ENCODE data around the gene CCDC8. TPM values are rescaled to one million over a fixed set of nuclear protein-coding genes. Genes with fewer than 3 reads are reported as not detected.

CCDC8 gene
- total and polyA plus RNA-seq, 2 of the 4 experiments (the other 2 are of a cell fraction) = 9.3 to 10.2 TPM

GRCh38 chr19:46461537-46461936 lies 48.2 kb upstream of the CCDC8 start:
- no peak overlapping the region for H3K23ac ChIP-seq (ENCODE audit: low read depth, low read length)
- in situ Hi-C loops (cut with MboI; ENCODE audit: low sequenced_read_pairs) = no loop called here
- H2BK120ac ChIP-seq (ENCODE audit: low read depth, low read length) = no peak overlapping the region
- no peak overlapping the region for H3K27ac ChIP-seq (ENCODE audit: insufficient read depth, low read length)
- ChIA-PET POLR2A (ENCODE audit: unreplicated experiment) (no interaction called here), CTCF (no interaction called here)
- no peak overlapping the region for H4K8ac ChIP-seq (ENCODE audit: low read depth in 2 of 2, low read length in 2 of 2)
- H3K4me1 ChIP-seq (ENCODE audit: control insufficient read depth, insufficient read depth, low read length) = peaks cover 4% of the 10 kb centered on the region; the same call in 1 of the 2 replicates
- H4K5ac ChIP-seq (ENCODE audit: low read depth, low read length) = no peak overlapping the region
- H2AK9ac ChIP-seq (replicated peaks; ENCODE audit: low read depth, low read length, poor library complexity) = no peak overlapping the region
- H2BK5ac ChIP-seq (ENCODE audit: low read depth, low read length, poor library complexity, severe bottlenecking) = no peak overlapping the region
- H3K27me3 ChIP-seq (ENCODE audit: control insufficient read depth, insufficient read depth, low read length) = peaks cover 13% of the 10 kb centered on the region
- no peak overlapping the region for H3K4ac ChIP-seq (ENCODE audit: low read depth, low read length)
- no TSS peak for BruUV-seq (replicated peaks)
- DNase-seq (no peak), ATAC-seq (ENCODE audit: low read depth) (no peak)
- H3K14ac ChIP-seq (replicated peaks; ENCODE audit: low read depth, low read length) = no peak overlapping the region
- H2BK15ac ChIP-seq (ENCODE audit: low read depth, low read length) = no peak overlapping the region
- dilution Hi-C loops (cut with HindIII; ENCODE audit: low sequenced_read_pairs, unreplicated experiment) = no loop called here
- H3K4me2 ChIP-seq (ENCODE audit: low read depth, low read length) = no peak overlapping the region
- no CpG with 5 or more reads among the region's 2 CpGs for WGBS, 2 experiments (ENCODE audit: extremely low coverage in 2 of 2, insufficient read length in 1 of 2)
- no peaks in the 10 kb centered on the region for H3K36me3 ChIP-seq (ENCODE audit: control insufficient read depth, insufficient read depth, low read length)
- H3K9me3 ChIP-seq (ENCODE audit: control insufficient read depth, insufficient read depth, low read length) = no peaks in the 10 kb centered on the region
- H4K20me1 ChIP-seq (ENCODE audit: insufficient read depth, low read length) = no peaks in the 10 kb centered on the region
- no peak overlapping the region for H3K56ac ChIP-seq (ENCODE audit: extremely low read depth, insufficient read depth, low read length)
- H2AFZ ChIP-seq (replicated peaks; ENCODE audit: low read length, poor library complexity) = no peak overlapping the region
- H2BK20ac ChIP-seq (ENCODE audit: low read depth, low read length) = no peak overlapping the region
- no peak overlapping the region for H4K91ac ChIP-seq (ENCODE audit: insufficient read depth, low read depth, low read length)
- no peaks in the 10 kb centered on the region for H3K9me1 ChIP-seq (ENCODE audit: insufficient read depth, low read length)
- intact Hi-C loops (cut with micrococcal nuclease) = no loop called here
- no peak overlapping the region; the same call in 1 of the 2 replicates for H2AK5ac ChIP-seq (ENCODE audit: low read depth, low read length)
- TF ChIP-seq, protein P1, sequence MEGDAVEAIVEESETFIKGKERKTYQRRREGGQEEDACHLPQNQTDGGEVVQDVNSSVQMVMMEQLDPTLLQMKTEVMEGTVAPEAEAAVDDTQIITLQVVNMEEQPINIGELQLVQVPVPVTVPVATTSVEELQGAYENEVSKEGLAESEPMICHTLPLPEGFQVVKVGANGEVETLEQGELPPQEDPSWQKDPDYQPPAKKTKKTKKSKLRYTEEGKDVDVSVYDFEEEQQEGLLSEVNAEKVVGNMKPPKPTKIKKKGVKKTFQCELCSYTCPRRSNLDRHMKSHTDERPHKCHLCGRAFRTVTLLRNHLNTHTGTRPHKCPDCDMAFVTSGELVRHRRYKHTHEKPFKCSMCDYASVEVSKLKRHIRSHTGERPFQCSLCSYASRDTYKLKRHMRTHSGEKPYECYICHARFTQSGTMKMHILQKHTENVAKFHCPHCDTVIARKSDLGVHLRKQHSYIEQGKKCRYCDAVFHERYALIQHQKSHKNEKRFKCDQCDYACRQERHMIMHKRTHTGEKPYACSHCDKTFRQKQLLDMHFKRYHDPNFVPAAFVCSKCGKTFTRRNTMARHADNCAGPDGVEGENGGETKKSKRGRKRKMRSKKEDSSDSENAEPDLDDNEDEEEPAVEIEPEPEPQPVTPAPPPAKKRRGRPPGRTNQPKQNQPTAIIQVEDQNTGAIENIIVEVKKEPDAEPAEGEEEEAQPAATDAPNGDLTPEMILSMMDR (conservative IDR thresholded peaks at IDR 0.05; ENCODE audit: low read depth, low read length) = no peak
- TF ChIP-seq NFE2L2 (IDR thresholded peaks at IDR 0.05; ENCODE audit: low read depth, low read length) = no peak
- no peak for TF ChIP-seq RAD21 (IDR thresholded peaks at IDR 0.05; ENCODE audit: low read length)
- no peak for TF ChIP-seq ELK1 (IDR thresholded peaks at IDR 0.05; ENCODE audit: borderline replicate concordance, low read depth, low read length)
- TF ChIP-seq MXI1 (IDR thresholded peaks at IDR 0.05; ENCODE audit: borderline replicate concordance, low read depth, low read length) = no peak
- TF ChIP-seq BHLHE40 (IDR thresholded peaks at IDR 0.05; ENCODE audit: low read depth, low read length) = no peak
- TF ChIP-seq, protein P2, sequence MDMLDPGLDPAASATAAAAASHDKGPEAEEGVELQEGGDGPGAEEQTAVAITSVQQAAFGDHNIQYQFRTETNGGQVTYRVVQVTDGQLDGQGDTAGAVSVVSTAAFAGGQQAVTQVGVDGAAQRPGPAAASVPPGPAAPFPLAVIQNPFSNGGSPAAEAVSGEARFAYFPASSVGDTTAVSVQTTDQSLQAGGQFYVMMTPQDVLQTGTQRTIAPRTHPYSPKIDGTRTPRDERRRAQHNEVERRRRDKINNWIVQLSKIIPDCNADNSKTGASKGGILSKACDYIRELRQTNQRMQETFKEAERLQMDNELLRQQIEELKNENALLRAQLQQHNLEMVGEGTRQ (IDR thresholded peaks at IDR 0.05; ENCODE audit: low read depth, low read length) = no peak
- no peak for TF ChIP-seq MAZ (IDR thresholded peaks at IDR 0.05; ENCODE audit: borderline replicate concordance, low read depth, low read length)
- TF ChIP-seq FOS (IDR thresholded peaks at IDR 0.05; ENCODE audit: low read depth, low read length) = no peak
- no peak for TF ChIP-seq POLR2A (IDR thresholded peaks at IDR 0.05; ENCODE audit: low read depth, low read length)
- TF ChIP-seq SMC3 (IDR thresholded peaks at IDR 0.05; ENCODE audit: low read depth, low read length) = no peak
- TF ChIP-seq CHD1 (IDR thresholded peaks at IDR 0.05; ENCODE audit: low read depth, low read length) = no peak
- TF ChIP-seq MAFK (IDR thresholded peaks at IDR 0.05; ENCODE audit: low read depth, low read length) = no peak
- no peak for TF ChIP-seq RFX5 (IDR thresholded peaks at IDR 0.05; ENCODE audit: low read depth, low read length)
- TF ChIP-seq CEBPB (IDR thresholded peaks at IDR 0.05; ENCODE audit: low read depth, low read length) = no peak
- TF ChIP-seq RCOR1 (IDR thresholded peaks at IDR 0.05; ENCODE audit: insufficient replicate concordance, low read length) = no peak
- H3K4me3 ChIP-seq (ENCODE audit: insufficient read depth, low read depth, low read length) = no peak overlapping the region
- H3K9ac ChIP-seq (ENCODE audit: low read depth, low read length) = no peak overlapping the region
- no peak overlapping the region for H3K18ac ChIP-seq (ENCODE audit: low read depth, low read length)
- no peaks in the 10 kb centered on the region for H3K79me1 ChIP-seq (ENCODE audit: low read depth in 1 of 2, low read length in 2 of 2)

Measured in IMR-90 (cell line).